Esophagus squamous epithelium (tissue), 5 donors: ENCODE results near the gene AKR1C3. TPM values are rescaled to one million over a fixed set of nuclear protein-coding genes. Genes with fewer than 3 reads are reported as not detected.
"Not testable (repeated sequence)": the region's sequence is repeated elsewhere in the genome, so short reads cannot be mapped to it uniquely, and the experiment has no call there.

Experiments used
- DNase-seq: peaks from one replicate; lab custom pipeline; 2025; lab: John Stamatoyannopoulos, UW
- H3K27ac ChIP-seq, 4 donors: fragments of 200-600 bp; sonication (generic); one replicate each; pipeline ENCODE4 v1.5.1; 2016 to 2019; ENCODE audit warnings: mild to moderate bottlenecking in 1 of 4
- H3K27me3 ChIP-seq, 4 donors: fragments of 200-600 bp; sonication (generic); 1 replicate in 3 of 4; 2 replicates in 1 of 4; pipeline versions ENCODE4 v1.5.1 to v1.6.0; 2017 to 2021; ENCODE audit warnings: antibody characterized with exemption in 1 of 4
- H3K36me3 ChIP-seq, 3 donors: fragments of 200-600 bp; sonication (generic); one replicate each; pipeline ENCODE4 v1.5.1; 2016 to 2019
- H3K4me1 ChIP-seq, 3 donors: fragments of 200-600 bp; sonication (generic); one replicate each; pipeline ENCODE4 v1.5.1; 2017 to 2019
- H3K4me3 ChIP-seq, 4 donors: fragments of 200-600 bp; sonication (generic); 1 replicate in 3 of 4; 2 replicates in 1 of 4; pipeline ENCODE4 v1.5.1; 2016 to 2019; ENCODE audit warnings: mild to moderate bottlenecking in 2 of 4, moderate library complexity in 1 of 4
- H3K9me3 ChIP-seq, 3 donors: fragments of 200-600 bp; sonication (generic); one replicate each; pipeline ENCODE4 v1.5.1; 2016 to 2019
- POLR2A ChIP-seq, 4 donors: fragments of 450-650 bp; IDR thresholded peaks; one replicate each; pipeline ENCODE4 v1.6.1; 2017; ENCODE audit warnings: antibody characterized with exemption in 4 of 4, mild to moderate bottlenecking in 4 of 4, moderate library complexity in 3 of 4
- WGBS, 2 donors: methylation state at CpG; one replicate each; pipeline ENCODE4 v1.1.5; 2018; 5-methylcytosine and 5-hydroxymethylcytosine counted together
- intact Hi-C: fragments of 100-400 bp; cut with DNase I; formaldehyde crosslinking; loops from one replicate; pipeline ENCODE4 v1.15.0; 2022
- total RNA-seq, 4 donors: library from RNA; depleted of rRNA; stranded (reverse); fragments of >200 nt; gene quantifications; one replicate each; pipeline ENCODE4 v1.1.0, GENCODE V29; 2016
- TF ChIP-seq, protein P1 (sequence below), 6 experiments: fragments of 450-650 bp in 4 of 6; fragments of 200-600 bp in 2 of 6; sonication (generic) in 2 of 6; IDR thresholded peaks; one replicate each; pipeline ENCODE4 v1.5.1; 2016 to 2019; ENCODE audit warnings: antibody characterized with exemption in 6 of 6, mild to moderate bottlenecking in 4 of 6, moderate library complexity in 4 of 6
- donor health status: DM: yes; HTN: yes; CAD: no.

The AKR1C3 gene
- total RNA-seq, 4 donors from 2014 or later, result 45.6 to 149 (median 91.0) TPM

DNA sequence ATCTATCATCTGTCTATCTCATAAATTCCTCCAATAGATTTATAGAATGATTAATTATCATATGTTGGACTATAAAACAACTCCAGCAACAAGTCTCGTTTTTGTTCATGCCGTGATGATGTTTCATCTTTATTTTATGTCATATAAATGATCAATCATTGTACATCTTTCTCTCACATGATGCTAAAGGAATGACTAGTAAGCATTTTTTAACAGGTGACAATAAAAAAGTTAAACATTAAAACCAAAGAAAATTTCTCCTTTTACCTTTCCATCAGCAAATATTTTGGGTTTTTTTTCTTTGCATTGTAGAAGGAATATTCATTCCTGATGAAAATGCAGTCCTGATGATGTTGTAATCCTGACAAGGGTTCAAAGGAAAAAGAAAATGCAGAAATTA, 41.4 kb downstream of the AKR1C3 start:
- Histone ChIP-seq H3K27me3 (no peaks in the 10 kb centered on the region), H3K4me3 (no peak overlapping the region), H3K27ac (no peak overlapping the region), H3K4me1 (no peaks in the 10 kb centered on the region), H3K9me3 (peaks cover 0 to 31% (median 8%) of the 10 kb centered on the region in 3 donors), H3K36me3 (no peaks in the 10 kb centered on the region)
- no peak for DNase-seq
- TF ChIP-seq, protein P1, sequence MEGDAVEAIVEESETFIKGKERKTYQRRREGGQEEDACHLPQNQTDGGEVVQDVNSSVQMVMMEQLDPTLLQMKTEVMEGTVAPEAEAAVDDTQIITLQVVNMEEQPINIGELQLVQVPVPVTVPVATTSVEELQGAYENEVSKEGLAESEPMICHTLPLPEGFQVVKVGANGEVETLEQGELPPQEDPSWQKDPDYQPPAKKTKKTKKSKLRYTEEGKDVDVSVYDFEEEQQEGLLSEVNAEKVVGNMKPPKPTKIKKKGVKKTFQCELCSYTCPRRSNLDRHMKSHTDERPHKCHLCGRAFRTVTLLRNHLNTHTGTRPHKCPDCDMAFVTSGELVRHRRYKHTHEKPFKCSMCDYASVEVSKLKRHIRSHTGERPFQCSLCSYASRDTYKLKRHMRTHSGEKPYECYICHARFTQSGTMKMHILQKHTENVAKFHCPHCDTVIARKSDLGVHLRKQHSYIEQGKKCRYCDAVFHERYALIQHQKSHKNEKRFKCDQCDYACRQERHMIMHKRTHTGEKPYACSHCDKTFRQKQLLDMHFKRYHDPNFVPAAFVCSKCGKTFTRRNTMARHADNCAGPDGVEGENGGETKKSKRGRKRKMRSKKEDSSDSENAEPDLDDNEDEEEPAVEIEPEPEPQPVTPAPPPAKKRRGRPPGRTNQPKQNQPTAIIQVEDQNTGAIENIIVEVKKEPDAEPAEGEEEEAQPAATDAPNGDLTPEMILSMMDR (IDR thresholded peaks at IDR 0.05), result no peak
- TF ChIP-seq POLR2A (IDR thresholded peaks at IDR 0.05), result no peak
- intact Hi-C loops, result no loop called here
- 63 to 70% methylated on average over 2 of the region's 2 CpGs for WGBS, 2 donors

DNA sequence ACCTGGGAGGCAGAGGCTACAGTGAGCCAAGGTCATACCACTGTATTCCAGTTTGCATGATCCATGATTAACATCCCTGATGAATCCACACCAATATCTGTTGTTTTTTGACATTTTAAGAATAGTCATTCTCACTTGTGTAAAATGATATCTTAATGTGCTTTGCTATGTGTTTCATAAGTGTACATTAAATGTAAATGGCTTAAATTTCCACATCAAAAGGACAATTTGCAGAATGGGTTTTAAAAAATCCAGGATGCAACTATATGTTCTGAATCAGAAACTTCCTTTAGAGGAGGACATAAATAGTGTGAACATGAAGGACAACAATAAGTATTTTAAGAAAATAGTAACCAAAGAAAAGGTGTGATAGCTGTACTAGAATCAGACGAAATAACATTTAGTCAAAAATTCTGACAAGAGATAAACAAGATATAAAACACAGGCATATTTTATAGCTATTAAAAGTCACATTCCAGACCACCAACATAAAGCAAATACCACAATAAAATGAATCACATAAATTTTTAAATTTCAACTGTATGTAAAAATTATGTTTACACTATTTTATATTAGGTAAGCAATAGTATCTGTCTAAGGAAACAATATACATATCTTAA, 42.4 kb downstream of the AKR1C3 start:
- Histone ChIP-seq H3K9me3 (peaks cover 0 to 31% (median 8%) of the 10 kb centered on the region in 3 donors), H3K4me3 (no peak overlapping the region), H3K4me1 (no peaks in the 10 kb centered on the region), H3K27me3 (no peaks in the 10 kb centered on the region), H3K36me3 (no peaks in the 10 kb centered on the region), H3K27ac (no peak overlapping the region)
- intact Hi-C loops, result no loop called here
- TF ChIP-seq POLR2A (IDR thresholded peaks at IDR 0.05), result no peak
- TF ChIP-seq, protein P1 (IDR thresholded peaks at IDR 0.05), result no peak
- 88 to 90% methylated on average over 1 of the region's 1 CpG for WGBS, 2 donors
- no peak for DNase-seq

DNA sequence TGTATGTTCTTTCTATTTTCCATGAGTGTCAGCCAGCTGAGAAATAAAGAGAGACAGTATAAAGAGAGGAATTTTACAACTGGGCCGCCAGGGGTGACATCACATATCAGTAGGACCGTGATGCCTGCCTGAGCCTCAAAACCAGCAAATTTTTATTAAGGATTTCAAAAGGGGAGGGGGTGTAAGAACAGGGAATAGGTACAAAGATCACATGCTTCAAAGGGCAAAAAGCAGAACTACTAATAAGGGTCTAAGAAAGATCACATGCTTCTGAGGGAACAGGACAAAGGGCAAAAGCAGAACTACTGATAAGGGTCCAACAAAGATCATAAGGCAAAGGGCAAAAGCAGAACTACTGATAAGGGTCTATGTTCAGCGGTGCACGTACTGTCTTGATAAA, 43.5 kb downstream of the AKR1C3 start:
- DNase-seq, H3K27me3 ChIP-seq, H3K27ac ChIP-seq, H3K4me1 ChIP-seq, intact Hi-C loops, H3K36me3 ChIP-seq, H3K4me3 ChIP-seq: not testable (repeated sequence)
- 28 to 31% methylated on average over 4 of the region's 4 CpGs for WGBS, 2 donors
- peaks cover 0 to 31% (median 8%) of the 10 kb centered on the region in 3 donors for H3K9me3 ChIP-seq

DNA sequence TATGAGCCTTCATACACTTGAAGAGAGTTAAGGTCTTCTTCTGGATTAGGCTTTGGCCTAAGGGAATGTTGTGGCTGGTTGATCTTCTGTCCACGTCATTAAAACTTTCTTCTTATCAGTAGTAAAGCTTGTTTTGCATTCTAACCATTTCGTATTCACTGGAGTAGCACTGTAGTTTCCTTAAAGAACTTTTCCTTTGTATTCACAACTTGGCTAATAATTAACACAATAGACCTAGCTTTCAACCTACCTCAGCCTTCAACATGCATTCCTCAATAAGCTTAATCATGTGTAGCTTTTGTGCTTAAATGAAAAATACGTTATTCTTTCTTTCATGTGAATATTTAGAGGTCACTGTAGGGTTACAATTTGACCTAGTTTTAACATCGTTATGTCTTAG, 48.0 kb downstream of the AKR1C3 start:
- H3K27ac ChIP-seq, result no peak overlapping the region
- peaks cover 0 to 15% (median 0%) of the 10 kb centered on the region in 3 donors for H3K9me3 ChIP-seq
- no peaks in the 10 kb centered on the region for H3K4me1 ChIP-seq
- WGBS, 2 donors, result 53 to 58% methylated on average over 4 of the region's 4 CpGs
- no peaks in the 10 kb centered on the region for H3K27me3 ChIP-seq
- DNase-seq, result no peak
- no peaks in the 10 kb centered on the region for H3K36me3 ChIP-seq
- no peak for TF ChIP-seq POLR2A (IDR thresholded peaks at IDR 0.05)
- TF ChIP-seq, protein P1 (IDR thresholded peaks at IDR 0.05), result no peak
- H3K4me3 ChIP-seq, result no peak overlapping the region
- intact Hi-C loops, result no loop called here

DNA sequence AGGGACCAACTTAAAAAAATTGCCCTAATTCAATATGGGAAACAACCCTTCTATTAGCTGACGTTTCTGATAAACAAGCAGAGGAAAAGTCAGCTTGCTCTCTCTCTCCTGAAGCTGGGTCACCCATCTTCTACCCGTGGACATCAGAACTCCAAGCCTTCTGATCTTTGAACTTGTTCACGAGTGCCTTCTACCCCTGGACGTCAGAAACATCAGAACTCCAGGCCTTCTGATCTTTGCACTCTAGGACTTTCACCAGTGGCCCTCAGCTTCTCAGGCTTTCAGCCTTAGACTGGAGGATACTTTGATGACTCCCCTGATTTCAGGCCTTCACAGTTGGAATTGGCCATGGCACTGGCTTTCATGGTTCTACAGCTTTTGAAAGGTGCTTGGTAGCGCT, 48.9 kb downstream of the AKR1C3 start:
- TF ChIP-seq, protein P1 (IDR thresholded peaks at IDR 0.05), result no peak
- no peak for TF ChIP-seq POLR2A (IDR thresholded peaks at IDR 0.05)
- no peak overlapping the region for H3K4me3 ChIP-seq
- WGBS, 2 donors, result 80 to 84% methylated on average over 4 to 5 of the region's 5 CpGs

More for the DNA sequence above, 48.9 kb downstream of the AKR1C3 start:
- Histone ChIP-seq H3K4me1 (no peaks in the 10 kb centered on the region), H3K27ac (no peak overlapping the region), H3K27me3 (no peaks in the 10 kb centered on the region), H3K9me3 (peaks cover 0 to 6% (median 0%) of the 10 kb centered on the region in 3 donors), H3K36me3 (no peaks in the 10 kb centered on the region)
- no peak for DNase-seq
- intact Hi-C loops, result no loop called here
